Measurements from ENCODE around the gene CCL23. TPM values are rescaled to one million over a fixed set of nuclear protein-coding genes. Genes with fewer than 3 reads are reported as not detected.

The CCL23 gene
- total RNA-seq, 1 experiment from 2014 or later, result not detected

DNA sequence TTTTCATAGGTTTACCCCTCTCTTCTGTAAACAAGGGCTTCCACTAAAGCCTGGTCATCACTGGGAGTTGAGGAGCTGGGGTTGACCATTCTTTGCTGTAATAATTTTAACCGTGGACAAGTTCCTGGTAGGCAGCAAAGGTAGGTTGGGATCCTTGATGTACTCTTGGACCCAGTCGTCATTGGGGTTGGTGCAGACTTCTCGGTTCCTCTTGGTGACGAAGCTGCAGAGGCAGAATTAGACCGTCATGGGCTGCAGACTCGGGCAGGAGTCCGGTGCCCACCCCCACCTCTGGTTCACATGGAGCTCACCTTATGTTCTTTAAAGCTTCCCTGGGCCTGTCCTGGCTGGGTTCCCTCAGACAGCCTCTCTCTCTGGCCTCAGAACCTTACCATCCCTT lies 40.3 kb downstream of the CCL23 start:
- Histone ChIP-seq H3K9ac (ENCODE audit: extremely low read depth, insufficient read length, low read length) (no peak overlapping the region), H3K4me2 (ENCODE audit: insufficient read depth, insufficient read length, low read length) (no peak overlapping the region), H3K56ac (ENCODE audit: insufficient read length, low read depth, low read length) (no peak overlapping the region), H3K14ac (ENCODE audit: insufficient read depth, low read length) (no peak overlapping the region), H2BK15ac (ENCODE audit: low read depth, low read length) (no peak overlapping the region), H3K4me1 (ENCODE audit: insufficient read depth, low read length) (no peaks in the 10 kb centered on the region), H3K23ac (ENCODE audit: insufficient read length, low read depth, low read length) (no peak overlapping the region), H4K8ac (replicated peaks; ENCODE audit: insufficient read length, low read depth, low read length) (no peak overlapping the region), H3K27ac (ENCODE audit: insufficient read length, low read depth, low read length) (no peak overlapping the region), H3K23me2 (ENCODE audit: insufficient read length, low read depth, low read length, poor library complexity, severe bottlenecking) (no peaks in the 10 kb centered on the region), H2BK20ac (ENCODE audit: low read depth, low read length, poor library complexity, severe bottlenecking) (no peak overlapping the region), H4K20me1 (ENCODE audit: control insufficient read depth, insufficient read depth, insufficient read length) (no peaks in the 10 kb centered on the region), H4K91ac (ENCODE audit: insufficient read length, low read depth, low read length) (no peak overlapping the region), H3K79me1 (ENCODE audit: insufficient read depth, low read depth, low read length, poor library complexity, severe bottlenecking) (no peaks in the 10 kb centered on the region), H2AFZ (ENCODE audit: low read length) (no peak overlapping the region), H3K9me3 (ENCODE audit: control insufficient read depth, low read depth, low read length) (no peaks in the 10 kb centered on the region), H3K27me3 (ENCODE audit: insufficient read depth, low read length) (no peaks in the 10 kb centered on the region), H2AK5ac (ENCODE audit: insufficient read length, low read length) (no peak overlapping the region), H2BK5ac (ENCODE audit: insufficient read length, low read length) (no peak overlapping the region), H4K5ac (ENCODE audit: insufficient read length, low read depth, low read length) (no peak overlapping the region), H2BK12ac (ENCODE audit: insufficient read length, low read depth, low read length) (no peak overlapping the region), H3T11ph (ENCODE audit: low read length) (no peak overlapping the region), H3K18ac (ENCODE audit: insufficient read length, low read depth, low read length) (no peak overlapping the region), H3K79me2 (ENCODE audit: insufficient read depth, low read length) (no peaks in the 10 kb centered on the region), H2BK120ac (ENCODE audit: low read depth, low read length, poor library complexity, severe bottlenecking) (no peak overlapping the region), H3K4ac (ENCODE audit: low read depth, low read length) (no peak overlapping the region)
- peaks cover 2% of the 10 kb centered on the region for H3K27me3 Mint-ChIP-seq (ENCODE audit: low read depth)
- no peaks in the 10 kb centered on the region for H3K9me3 Mint-ChIP-seq
- peaks cover 3 to 5% of the 10 kb centered on the region in 2 experiments; a peak in 2 of 4 replicates for H3K4me1 Mint-ChIP-seq
- TF ChIP-seq, protein P1, sequence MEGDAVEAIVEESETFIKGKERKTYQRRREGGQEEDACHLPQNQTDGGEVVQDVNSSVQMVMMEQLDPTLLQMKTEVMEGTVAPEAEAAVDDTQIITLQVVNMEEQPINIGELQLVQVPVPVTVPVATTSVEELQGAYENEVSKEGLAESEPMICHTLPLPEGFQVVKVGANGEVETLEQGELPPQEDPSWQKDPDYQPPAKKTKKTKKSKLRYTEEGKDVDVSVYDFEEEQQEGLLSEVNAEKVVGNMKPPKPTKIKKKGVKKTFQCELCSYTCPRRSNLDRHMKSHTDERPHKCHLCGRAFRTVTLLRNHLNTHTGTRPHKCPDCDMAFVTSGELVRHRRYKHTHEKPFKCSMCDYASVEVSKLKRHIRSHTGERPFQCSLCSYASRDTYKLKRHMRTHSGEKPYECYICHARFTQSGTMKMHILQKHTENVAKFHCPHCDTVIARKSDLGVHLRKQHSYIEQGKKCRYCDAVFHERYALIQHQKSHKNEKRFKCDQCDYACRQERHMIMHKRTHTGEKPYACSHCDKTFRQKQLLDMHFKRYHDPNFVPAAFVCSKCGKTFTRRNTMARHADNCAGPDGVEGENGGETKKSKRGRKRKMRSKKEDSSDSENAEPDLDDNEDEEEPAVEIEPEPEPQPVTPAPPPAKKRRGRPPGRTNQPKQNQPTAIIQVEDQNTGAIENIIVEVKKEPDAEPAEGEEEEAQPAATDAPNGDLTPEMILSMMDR (conservative IDR thresholded peaks at IDR 0.05), result no peak
- no peak overlapping the region for H3K4me3 Mint-ChIP-seq
- no peak overlapping the region; a peak in 1 of 7 replicates for H3K27ac Mint-ChIP-seq
- DNase-seq, result no peak
- no peaks in the 10 kb centered on the region for H3K36me3 Mint-ChIP-seq (ENCODE audit: insufficient read depth in 1 of 3, low read depth in 3 of 3)
- no CpG with 5 or more reads among the region's 7 CpGs for WGBS (ENCODE audit: extremely low coverage, insufficient read length, low lambda C conversion rate)
